HG03342 (cell line): Measurements from ENCODE around the gene B4GALT2.

Experiments used
- ATAC-seq: cut with Tn5 transposase; IDR thresholded peaks from one replicate; pipeline ENCODE4 v1.9.1; 2021; ENCODE audit warnings: mild to moderate bottlenecking, moderate library complexity; ENCODE audit not compliant: unreplicated experiment

B4GALT2 gene

GRCh38 chr1:43946236-43947060, 32.6 kb upstream of the B4GALT2 start, which contains the start of gene IPO13:
IPO13 (plus strand) TSS chr1:43946950; CDS start chr1:43947601, 651 bp downstream.
- peak; percentile 91 for ATAC-seq

GRCh38 chr1:43947061-43947873, 31.7 kb upstream of the B4GALT2 start:
- ATAC-seq = no peak

- ATAC-seq = no peak
Measured at GRCh38 chr1:43947874-43948437, 31.1 kb upstream of the B4GALT2 start.

- ATAC-seq = no peak
Measured at GRCh38 chr1:43949678-43950077, 29.3 kb upstream of the B4GALT2 start.

- no peak for ATAC-seq
Measured at GRCh38 chr1:43951021-43951985, 27.7 kb upstream of the B4GALT2 start.

- no peak for ATAC-seq
Measured at GRCh38 chr1:43952731-43953346, 26.2 kb upstream of the B4GALT2 start.

- ATAC-seq = no peak
Measured at GRCh38 chr1:43953361-43953760, 25.6 kb upstream of the B4GALT2 start.

- no peak for ATAC-seq
Measured at GRCh38 chr1:43954036-43954435, 25.0 kb upstream of the B4GALT2 start.

- no peak for ATAC-seq
Measured at GRCh38 chr1:43956234-43956633, 22.8 kb upstream of the B4GALT2 start.

- ATAC-seq = no peak
Measured at GRCh38 chr1:43957407-43958040, 21.5 kb upstream of the B4GALT2 start.

- no peak for ATAC-seq
Measured at GRCh38 chr1:43958351-43959255, 20.4 kb upstream of the B4GALT2 start.

GRCh38 chr1:43960798-43961197, 18.2 kb upstream of the B4GALT2 start:
- no peak for ATAC-seq

GRCh38 chr1:43961692-43962091, 17.3 kb upstream of the B4GALT2 start:
- no peak for ATAC-seq

GRCh38 chr1:43962324-43962723, 16.7 kb upstream of the B4GALT2 start:
- no peak for ATAC-seq

- ATAC-seq = no peak
Measured at GRCh38 chr1:43963006-43963405, 16.0 kb upstream of the B4GALT2 start.

GRCh38 chr1:43963890-43964289, 15.1 kb upstream of the B4GALT2 start:
- ATAC-seq = no peak

- ATAC-seq = no peak
Measured at GRCh38 chr1:43965316-43965715, 13.7 kb upstream of the B4GALT2 start.

GRCh38 chr1:43968348-43968948, 10.6 kb upstream of the B4GALT2 start:
- ATAC-seq = no peak
